H1 (cell line): ENCODE results near the gene AAMDC. TPM values are rescaled to one million over a fixed set of nuclear protein-coding genes. Genes with fewer than 3 reads are reported as not detected.

Source experiments
- CTCF ChIA-PET: fragments of 300-600 bp; sonication (Branson Sonifier 250); formaldehyde crosslinking; loops from one replicate; lab custom pipeline; 2021; ENCODE audit not compliant: partially characterized antibody; lab: Charles Lee
- POLR2A ChIA-PET: fragments of 300-600 bp; sonication (Branson Sonifier 250); formaldehyde crosslinking; loops from one replicate; lab custom pipeline; 2021; ENCODE audit warnings: inconsistent platforms; ENCODE audit not compliant: partially characterized antibody; lab: Charles Lee
- DNase-seq, 2 experiments: peaks; one replicate each; pipeline versions ENCODE4 v3.0.0 to v3.0.0-alpha.2; 2010 to 2022; ENCODE audit warnings: low spot score in 2 of 2, low read depth in 1 of 2, mixed read lengths in 1 of 2
- FAIRE-seq: peaks from 2 replicates; lab custom pipeline; 2011; peaks lifted over from hg19 to GRCh38; lab: Jason Lieb, UNC
- H2AFZ ChIP-seq: 2 replicates; pipeline ENCODE4 v1.8.1; 2012; ENCODE audit warnings: low read length, inconsistent platforms
- H2AK5ac ChIP-seq: 2 replicates; pipeline ENCODE4 v1.6.1; 2013; ENCODE audit warnings: low read depth, low read length
- H2BK120ac ChIP-seq: replicated peaks from 2 replicates; pipeline ENCODE3; 2013; ENCODE audit warnings: low read depth, low read length, inconsistent platforms
- H2BK12ac ChIP-seq: 2 replicates; pipeline ENCODE4 v1.6.1; 2013; ENCODE audit warnings: low read depth, low read length
- H2BK15ac ChIP-seq: 2 replicates; pipeline ENCODE4 v1.6.1; 2013; ENCODE audit warnings: low read length
- H2BK20ac ChIP-seq: 2 replicates; pipeline ENCODE4 v1.6.1; 2013; ENCODE audit warnings: low read length
- H2BK5ac ChIP-seq: 2 replicates; pipeline ENCODE4 v1.6.1; 2013; ENCODE audit warnings: low read depth, low read length
- H3K14ac ChIP-seq: 2 replicates; pipeline ENCODE4 v1.6.1; 2013; ENCODE audit warnings: inconsistent platforms; ENCODE audit not compliant: insufficient read length
- H3K18ac ChIP-seq: 2 replicates; pipeline ENCODE4 v1.6.1; 2013; ENCODE audit warnings: low read length; ENCODE audit errors: extremely low read depth
- H3K23ac ChIP-seq: 2 replicates; pipeline ENCODE4 v1.6.1; 2013; ENCODE audit warnings: inconsistent platforms; ENCODE audit not compliant: insufficient read length
- H3K23me2 ChIP-seq: 2 replicates; pipeline ENCODE4 v1.6.1; 2013; ENCODE audit warnings: low read depth, low read length
- H3K27ac ChIP-seq: 2 replicates; pipeline ENCODE4 v1.6.1; 2011; ENCODE audit warnings: low read depth, low read length, inconsistent platforms
- H3K27me3 ChIP-seq, 4 experiments: replicated peaks in 1 of 4; 1 replicate in 1 of 4; 2 replicates in 3 of 4; pipeline versions ENCODE4 v1.6.1 to v1.8.1; 2011 to 2013; ENCODE audit warnings: low read length in 3 of 4, mild to moderate bottlenecking in 3 of 4, inconsistent platforms in 2 of 4, mixed read lengths in 2 of 4, moderate library complexity in 1 of 4; ENCODE audit not compliant: control insufficient read depth in 3 of 4, insufficient read depth in 3 of 4; ENCODE audit errors: extremely low read depth in 1 of 4
- H3K36me3 ChIP-seq, 4 experiments: 2 replicates each; pipeline versions ENCODE4 v1.6.1 to v1.8.1; 2011 to 2013; ENCODE audit warnings: mild to moderate bottlenecking in 4 of 4, low read length in 3 of 4, moderate library complexity in 2 of 4, control low read depth in 1 of 4, inconsistent platforms in 1 of 4; ENCODE audit not compliant: insufficient read depth in 4 of 4, control insufficient read depth in 2 of 4
- H3K4ac ChIP-seq: replicated peaks from 2 replicates; pipeline ENCODE3; 2013; ENCODE audit warnings: low read length, low read depth, mixed read lengths, inconsistent platforms; ENCODE audit not compliant: insufficient read length
- H3K4me1 ChIP-seq, 4 experiments: replicated peaks in 1 of 4; 1 replicate in 1 of 4; 2 replicates in 3 of 4; pipeline versions ENCODE4 v1.6.1 to v1.8.1; 2011 to 2013; ENCODE audit warnings: low read length in 3 of 4, inconsistent platforms in 2 of 4, mixed read lengths in 1 of 4; ENCODE audit not compliant: insufficient read depth in 4 of 4, control insufficient read depth in 3 of 4
- H3K4me2 ChIP-seq, 2 experiments: 2 replicates each; pipeline versions ENCODE4 v1.6.1 to v1.8.1; 2011 to 2013; ENCODE audit warnings: low read depth in 2 of 2, low read length in 2 of 2, control low read depth in 1 of 2, inconsistent platforms in 1 of 2, mild to moderate bottlenecking in 1 of 2; ENCODE audit not compliant: insufficient read depth in 1 of 2
- H3K4me3 ChIP-seq, 4 experiments: fragments of 200-600, 300-600 bp in 1 of 4; sonication (generic), shearing (Covaris generic), sonication (Bioruptor Twin) in 1 of 4; 2 replicates each; pipeline versions ENCODE4 v1.5.1 to v1.8.1; 2011 to 2016; ENCODE audit warnings: low read length in 4 of 4, low read depth in 3 of 4, control low read depth in 2 of 4, inconsistent platforms in 2 of 4, mild to moderate bottlenecking in 2 of 4, mixed read lengths in 1 of 4, moderate library complexity in 1 of 4; ENCODE audit not compliant: insufficient read depth in 2 of 4; ENCODE audit errors: extremely low read depth in 1 of 4
- H3K56ac ChIP-seq: replicated peaks from 2 replicates; pipeline ENCODE3; 2013; ENCODE audit warnings: low read depth, mild to moderate bottlenecking, mixed read lengths, low read length, inconsistent platforms; ENCODE audit not compliant: insufficient read length
- H3K79me1 ChIP-seq: 2 replicates; pipeline ENCODE4 v1.6.1; 2013; ENCODE audit warnings: low read depth, low read length, control low read depth
- H3K79me2 ChIP-seq, 2 experiments: 2 replicates each; pipeline versions ENCODE4 v1.6.1 to v1.8.1; 2012 to 2013; ENCODE audit warnings: low read length in 2 of 2, mild to moderate bottlenecking in 2 of 2, inconsistent platforms in 1 of 2; ENCODE audit not compliant: insufficient read depth in 2 of 2, control insufficient read depth in 1 of 2
- H3K9ac ChIP-seq, 4 experiments: replicated peaks in 1 of 4; 1 replicate in 1 of 4; 2 replicates in 3 of 4; pipeline versions ENCODE4 v1.6.1 to v1.8.1; 2011 to 2013; ENCODE audit warnings: low read depth in 3 of 4, low read length in 3 of 4, control low read depth in 2 of 4, mild to moderate bottlenecking in 2 of 4, moderate library complexity in 2 of 4, inconsistent platforms in 1 of 4; ENCODE audit errors: extremely low read depth in 1 of 4
- H3K9me3 ChIP-seq, 2 experiments: 2 replicates each; pipeline versions ENCODE4 v1.6.1 to v1.8.1; 2012 to 2013; ENCODE audit warnings: mild to moderate bottlenecking in 2 of 2, moderate library complexity in 2 of 2, control low read depth in 1 of 2, inconsistent platforms in 1 of 2, low read depth in 1 of 2, low read length in 1 of 2, mixed read lengths in 1 of 2; ENCODE audit not compliant: insufficient read depth in 2 of 2
- H4K20me1 ChIP-seq, 2 experiments: replicated peaks in 1 of 2; 2 replicates each; pipeline versions ENCODE3 to v1.8.1; 2011 to 2013; ENCODE audit warnings: inconsistent platforms in 2 of 2, low read length in 2 of 2, mild to moderate bottlenecking in 1 of 2; ENCODE audit not compliant: insufficient read depth in 2 of 2, control insufficient read depth in 1 of 2
- H4K5ac ChIP-seq: 2 replicates; pipeline ENCODE4 v1.6.1; 2013; ENCODE audit warnings: low read length, low read depth, mixed read lengths, inconsistent platforms; ENCODE audit not compliant: insufficient read length
- H4K8ac ChIP-seq: 2 replicates; pipeline ENCODE4 v1.8.0; 2013; ENCODE audit warnings: mild to moderate bottlenecking, moderate library complexity, low read length, inconsistent platforms; ENCODE audit not compliant: insufficient read depth; ENCODE audit errors: extremely low read depth
- H4K91ac ChIP-seq: replicated peaks from 2 replicates; pipeline ENCODE3; 2013; ENCODE audit warnings: low read length, mixed read lengths, inconsistent platforms; ENCODE audit not compliant: insufficient read length
- ASH2L ChIP-seq: fragments of 200-600, 300-600 bp; sonication (generic); IDR thresholded peaks from one replicate; pipeline ENCODE4 v1.7.1; 2017; ENCODE audit warnings: low read length
- CBX5 ChIP-seq: fragments of 300-800, 300-1000 bp; sonication (generic); IDR thresholded peaks from 2 replicates; pipeline ENCODE4 v1.7.1; 2016; ENCODE audit warnings: antibody characterized with exemption, low read length, low read depth
- CBX8 ChIP-seq: fragments of 300-800, 300-1000 bp; sonication (generic); IDR thresholded peaks from 2 replicates; pipeline ENCODE4 v1.7.1; 2016; ENCODE audit warnings: low read depth, low read length, borderline replicate concordance
- EZH2 ChIP-seq: fragments of 200-600 bp; sonication (generic); IDR thresholded peaks from 2 replicates; pipeline ENCODE4 v1.7.1; 2012; ENCODE audit warnings: low read depth, mild to moderate bottlenecking, moderate library complexity, low read length, inconsistent platforms; ENCODE audit not compliant: severe bottlenecking
- POLR2A ChIP-seq, 2 experiments: IDR thresholded peaks; 1 replicate in 1 of 2; 2 replicates in 1 of 2; pipeline ENCODE4 v1.6.1; 2011; ENCODE audit warnings: low read depth in 2 of 2, low read length in 2 of 2, mild to moderate bottlenecking in 2 of 2; ENCODE audit errors: control extremely low read depth in 1 of 2
- RNF2 ChIP-seq: fragments of 200-900, 300-1000 bp; sonication (generic); IDR thresholded peaks from 2 replicates; pipeline ENCODE4 v1.7.1; 2016; ENCODE audit warnings: borderline replicate concordance, low read depth, mild to moderate bottlenecking, antibody characterized with exemption, low read length; ENCODE audit not compliant: poor library complexity, severe bottlenecking; ENCODE audit errors: missing control alignments
- RXRA ChIP-seq: IDR thresholded peaks from 2 replicates; pipeline ENCODE4 v1.6.1; 2011; ENCODE audit warnings: low read depth, mild to moderate bottlenecking, low read length, moderate library complexity; ENCODE audit not compliant: insufficient read depth
- SAP30 ChIP-seq: fragments of 300-600 bp; sonication (generic); IDR thresholded peaks from 2 replicates; pipeline ENCODE4 v1.7.1; 2012; ENCODE audit warnings: low read length, moderate library complexity, mild to moderate bottlenecking, inconsistent platforms; ENCODE audit not compliant: insufficient read depth, insufficient replicate concordance
- SIN3A ChIP-seq, 2 experiments: IDR thresholded peaks in 1 of 2; conservative IDR thresholded peaks in 1 of 2; 2 replicates each; pipeline ENCODE4 v1.6.1; 2011 to 2012; ENCODE audit warnings: low read length in 2 of 2, improper control_type of control experiment in 1 of 2, low read depth in 1 of 2, mild to moderate bottlenecking in 1 of 2
- SIRT6 ChIP-seq: IDR thresholded peaks from one replicate; pipeline ENCODE4 v1.7.1; 2012; ENCODE audit warnings: low read length, inconsistent platforms
- TAF1 ChIP-seq: IDR thresholded peaks from 2 replicates; pipeline ENCODE4 v1.6.1; 2011; ENCODE audit warnings: mild to moderate bottlenecking, low read depth, low read length
- WGBS, 2 experiments: shearing (Covaris generic) in 1 of 2; methylation state at CpG; one replicate each; pipeline versions ENCODE4 v1.1.6 to v1.1.7; 2013 to 2015; ENCODE audit warnings: low lambda C conversion rate in 2 of 2, mixed read lengths in 2 of 2, inconsistent platforms in 1 of 2, low coverage in 1 of 2, missing lambda C conversion rate in 1 of 2; ENCODE audit not compliant: insufficient replicate concordance in 2 of 2, insufficient coverage in 1 of 2, insufficient read length in 1 of 2; ENCODE audit errors: extremely low coverage in 1 of 2, missing lambda C conversion rate in 1 of 2; 5-methylcytosine and 5-hydroxymethylcytosine counted together
- polyA plus RNA-seq, 7 experiments: library from polyadenylated mRNA; depleted of rRNA in 3 of 7; stranded (reverse) in 5 of 7; unstranded in 2 of 7; fragments of >200 nt in 5 of 7; fragments of 200-250 nt in 2 of 7; gene quantifications; 1 replicate in 5 of 7; 2 replicates in 1 of 7; 4 replicates in 1 of 7; pipeline versions ENCODE4 v1.2.1 to v1.2.3, GENCODE V29; 2011 to 2013; ENCODE audit warnings: missing spikeins in 2 of 7, mixed read lengths in 2 of 7
- total RNA-seq: library from RNA; stranded (reverse); fragmentation: NEBNext Ultra II Directional; extraction: Animal tissue kit (Norgen Biotek cat#: 25700); gene quantifications from 2 replicates; pipeline ENCODE4 v1.2.1, GENCODE V29; 2021
- TF ChIP-seq, protein P1 (sequence below): IDR thresholded peaks from 2 replicates; pipeline ENCODE4 v1.6.1; 2011; ENCODE audit warnings: low read depth, mild to moderate bottlenecking, low read length; ENCODE audit not compliant: insufficient read depth

The AAMDC gene
- total and polyA plus RNA-seq, 2 of the 8 experiments (the other 6 are each of a cell fraction or from before 2014, with no cell fraction given): 17.2 to 19.5 TPM

- Histone ChIP-seq H4K5ac (no peak overlapping the region), H3K9ac (no peak overlapping the region), H3K4me2 (no peak overlapping the region), H3K23me2 (no peaks in the 10 kb centered on the region), H2BK15ac (no peak overlapping the region), H3K56ac (no peak overlapping the region), H3K79me2 (no peaks in the 10 kb centered on the region), H3K14ac (no peak overlapping the region), H2BK5ac (no peak overlapping the region), H3K79me1 (no peaks in the 10 kb centered on the region), H2BK12ac (no peak overlapping the region), H4K8ac (no peak overlapping the region), H3K23ac (no peak overlapping the region), H3K9me3 (no peaks in the 10 kb centered on the region), H2BK20ac (no peak overlapping the region), H3K4ac (no peak overlapping the region), H2BK120ac (no peak overlapping the region), H2AFZ (no peak overlapping the region), H4K91ac (no peak overlapping the region), H3K36me3 (peaks cover 0 to 7% (median 2%) of the 10 kb centered on the region in 4 experiments; a peak in 3 of 8 replicates), H2AK5ac (no peak overlapping the region), H3K4me1 (no peaks in the 10 kb centered on the region), H3K27ac (no peak overlapping the region), H3K4me3 (no peak overlapping the region), H3K27me3 (no peaks in the 10 kb centered on the region), H4K20me1 (no peaks in the 10 kb centered on the region), H3K18ac (no peak overlapping the region)
- CTCF ChIA-PET: interaction anchor here (0.6 to 1.2 kb wide), 3 partner anchors 9 to 72 kb away, joined by 3 read pairs; no protein-coding TSS in a partner anchor
- WGBS, 2 experiments: 92% methylated on average over 1 of the region's 1 CpG; no CpG with 5 or more reads in 1 of the 2 experiments
- FAIRE-seq (no peak), DNase-seq (no peak)
- POLR2A ChIA-PET: no interaction called here
- no peak for TF ChIP-seq SIN3A (conservative IDR thresholded peaks at IDR 0.05 in 1 of 2, IDR thresholded peaks at IDR 0.05 in 1 of 2; ENCODE audit: low read depth in 1 of 2, low read length in 2 of 2)
- TF ChIP-seq SAP30: no peak
- no peak for TF ChIP-seq CBX5
- TF ChIP-seq SIRT6: no peak
- no peak for TF ChIP-seq CBX8
- no peak for TF ChIP-seq ASH2L
- TF ChIP-seq, protein P1, sequence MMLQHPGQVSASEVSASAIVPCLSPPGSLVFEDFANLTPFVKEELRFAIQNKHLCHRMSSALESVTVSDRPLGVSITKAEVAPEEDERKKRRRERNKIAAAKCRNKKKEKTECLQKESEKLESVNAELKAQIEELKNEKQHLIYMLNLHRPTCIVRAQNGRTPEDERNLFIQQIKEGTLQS: no peak
- no peak for TF ChIP-seq TAF1
- no peak for TF ChIP-seq RXRA
- TF ChIP-seq EZH2: no peak
- TF ChIP-seq RNF2: no peak
- no peak for TF ChIP-seq POLR2A (IDR thresholded peaks at IDR 0.05; ENCODE audit: control extremely low read depth in 1 of 2, low read depth in 2 of 2, low read length in 2 of 2)
Observed at GRCh38 chr11:77865805-77866204, 44.9 kb downstream of the AAMDC start.
